H9 (cell line): Measurements from ENCODE around the gene LMX1B. TPM values are rescaled to one million over a fixed set of nuclear protein-coding genes. Genes with fewer than 3 reads are reported as not detected.

Source experiments
- DNase-seq: peaks from one replicate; pipeline ENCODE4 v3.0.0-alpha.2; 2017
- H2AFZ ChIP-seq: one replicate; pipeline ENCODE4 v1.6.1; 2013; ENCODE audit warnings: mild to moderate bottlenecking, low read length, control low read depth, moderate library complexity
- H2AK5ac ChIP-seq: 2 replicates; pipeline ENCODE4 v1.6.1; 2013; ENCODE audit warnings: low read length, control low read depth, mixed read lengths; ENCODE audit not compliant: insufficient read length
- H2BK120ac ChIP-seq: one replicate; pipeline ENCODE4 v1.6.1; 2013; ENCODE audit warnings: low read depth, mild to moderate bottlenecking, low read length, control low read depth, inconsistent platforms; ENCODE audit not compliant: poor library complexity, severe bottlenecking
- H2BK12ac ChIP-seq: 2 replicates; pipeline ENCODE4 v1.6.1; 2013; ENCODE audit warnings: low read length, control low read depth, mixed read lengths, low read depth; ENCODE audit not compliant: insufficient read length
- H2BK15ac ChIP-seq: 2 replicates; pipeline ENCODE4 v1.6.1; 2013; ENCODE audit warnings: low read depth, low read length, control low read depth
- H2BK20ac ChIP-seq: one replicate; pipeline ENCODE4 v1.6.1; 2013; ENCODE audit warnings: low read depth, mild to moderate bottlenecking, low read length, control low read depth, inconsistent platforms; ENCODE audit not compliant: poor library complexity, severe bottlenecking
- H2BK5ac ChIP-seq: 2 replicates; pipeline ENCODE4 v1.6.1; 2013; ENCODE audit warnings: low read length, control low read depth, mixed read lengths; ENCODE audit not compliant: insufficient read length
- H3K14ac ChIP-seq: 2 replicates; pipeline ENCODE4 v1.6.1; 2013; ENCODE audit warnings: low read length, control low read depth; ENCODE audit not compliant: insufficient read depth
- H3K18ac ChIP-seq: 2 replicates; pipeline ENCODE4 v1.6.1; 2013; ENCODE audit warnings: low read depth, mild to moderate bottlenecking, mixed read lengths, low read length, control low read depth; ENCODE audit not compliant: insufficient read length
- H3K23ac ChIP-seq: 2 replicates; pipeline ENCODE4 v1.6.1; 2013; ENCODE audit warnings: low read length, control low read depth, mixed read lengths, low read depth; ENCODE audit not compliant: insufficient read length
- H3K23me2 ChIP-seq: 2 replicates; pipeline ENCODE4 v1.6.1; 2013; ENCODE audit warnings: low read depth, mild to moderate bottlenecking, mixed read lengths, low read length, control low read depth; ENCODE audit not compliant: insufficient read length, poor library complexity, severe bottlenecking
- H3K27ac ChIP-seq: 2 replicates; pipeline ENCODE4 v1.5.1; 2013; ENCODE audit warnings: low read length, control low read depth, mixed read lengths, low read depth; ENCODE audit not compliant: insufficient read length
- H3K27me3 ChIP-seq: 2 replicates; pipeline ENCODE4 v1.6.1; 2013; ENCODE audit warnings: low read length, control low read depth, inconsistent platforms; ENCODE audit not compliant: insufficient read depth
- H3K4ac ChIP-seq: 2 replicates; pipeline ENCODE4 v1.6.1; 2013; ENCODE audit warnings: low read depth, mild to moderate bottlenecking, control low read depth, inconsistent platforms, low read length, moderate library complexity
- H3K4me1 ChIP-seq: 2 replicates; pipeline ENCODE4 v1.6.1; 2013; ENCODE audit warnings: low read length, control low read depth, inconsistent platforms; ENCODE audit not compliant: insufficient read depth
- H3K4me2 ChIP-seq: 2 replicates; pipeline ENCODE4 v1.6.1; 2013; ENCODE audit warnings: low read length, control low read depth, mixed read lengths; ENCODE audit not compliant: insufficient read length, insufficient read depth
- H3K56ac ChIP-seq: 2 replicates; pipeline ENCODE4 v1.6.1; 2013; ENCODE audit warnings: low read depth, mild to moderate bottlenecking, mixed read lengths, low read length, control low read depth; ENCODE audit not compliant: insufficient read length
- H3K79me1 ChIP-seq: 2 replicates; pipeline ENCODE4 v1.6.1; 2013; ENCODE audit warnings: low read depth, mild to moderate bottlenecking, moderate library complexity, low read length, control low read depth, inconsistent platforms; ENCODE audit not compliant: insufficient read depth, poor library complexity, severe bottlenecking
- H3K79me2 ChIP-seq: 2 replicates; pipeline ENCODE4 v1.6.1; 2013; ENCODE audit warnings: low read length, control low read depth, inconsistent platforms; ENCODE audit not compliant: insufficient read depth
- H3K9ac ChIP-seq: 2 replicates; pipeline ENCODE4 v1.6.1; 2013; ENCODE audit warnings: low read length, control low read depth, mixed read lengths; ENCODE audit not compliant: insufficient read length; ENCODE audit errors: extremely low read depth
- H3K9me3 ChIP-seq: one replicate; pipeline ENCODE4 v1.6.1; 2013; ENCODE audit warnings: low read depth, low read length, inconsistent platforms; ENCODE audit not compliant: control insufficient read depth
- H3T11ph ChIP-seq: one replicate; pipeline ENCODE4 v1.6.1; 2013; ENCODE audit warnings: mild to moderate bottlenecking, low read length, control low read depth, inconsistent platforms
- H4K20me1 ChIP-seq: one replicate; pipeline ENCODE4 v1.6.1; 2013; ENCODE audit not compliant: control insufficient read depth, insufficient read length, insufficient read depth
- H4K5ac ChIP-seq: 2 replicates; pipeline ENCODE4 v1.6.1; 2013; ENCODE audit warnings: low read depth, mild to moderate bottlenecking, mixed read lengths, low read length, control low read depth; ENCODE audit not compliant: insufficient read length
- H4K8ac ChIP-seq: replicated peaks from 2 replicates; pipeline ENCODE4 v1.6.1; 2013; ENCODE audit warnings: low read length, control low read depth, mixed read lengths, low read depth; ENCODE audit not compliant: insufficient read length
- H4K91ac ChIP-seq: 2 replicates; pipeline ENCODE4 v1.6.1; 2013; ENCODE audit warnings: low read depth, mild to moderate bottlenecking, moderate library complexity, mixed read lengths, low read length, control low read depth; ENCODE audit not compliant: insufficient read length
- H3K27ac Mint-ChIP-seq, 3 experiments: 2 replicates in 2 of 3; 3 replicates in 1 of 3; pipeline ENCODE4 v1.8.0; 2020 to 2021; ENCODE audit warnings: mixed read lengths in 3 of 3, mild to moderate bottlenecking in 1 of 3, moderate library complexity in 1 of 3
- H3K27me3 Mint-ChIP-seq: 2 replicates; pipeline ENCODE4 v1.8.0; 2021; ENCODE audit warnings: low read depth, mild to moderate bottlenecking, moderate library complexity, mixed read lengths
- H3K36me3 Mint-ChIP-seq, 3 experiments: 2 replicates in 2 of 3; 3 replicates in 1 of 3; pipeline ENCODE4 v1.8.0; 2020 to 2021; ENCODE audit warnings: low read depth in 3 of 3, mixed read lengths in 3 of 3; ENCODE audit not compliant: insufficient read depth in 1 of 3
- H3K4me1 Mint-ChIP-seq, 2 experiments: 2 replicates each; pipeline ENCODE4 v1.8.0; 2020; ENCODE audit warnings: mixed read lengths in 2 of 2
- H3K4me3 Mint-ChIP-seq, 2 experiments: 2 replicates in 1 of 2; 3 replicates in 1 of 2; pipeline ENCODE4 v1.8.0; 2020 to 2021; ENCODE audit warnings: mild to moderate bottlenecking in 2 of 2, mixed read lengths in 2 of 2, moderate library complexity in 1 of 2
- H3K9me3 Mint-ChIP-seq, 2 experiments: 2 replicates in 1 of 2; 3 replicates in 1 of 2; pipeline ENCODE4 v1.8.0; 2020; ENCODE audit warnings: mild to moderate bottlenecking in 2 of 2, mixed read lengths in 2 of 2, moderate library complexity in 1 of 2
- CTCF ChIP-seq: fragments of 200-600 bp; sonication (generic); conservative IDR thresholded peaks from 3 replicates; pipeline ENCODE4 v1.8.0; 2021; ENCODE audit warnings: antibody characterized with exemption, mild to moderate bottlenecking
- WGBS: extraction: QIAGEN DNeasy Blood & Tissue Kit; methylation state at CpG from one replicate; pipeline ENCODE4 v1.1.7; 2013; ENCODE audit warnings: missing lambda C conversion rate, low lambda C conversion rate, mixed read lengths; ENCODE audit not compliant: insufficient read length; ENCODE audit errors: extremely low coverage; 5-methylcytosine and 5-hydroxymethylcytosine counted together
- total RNA-seq: library from RNA; stranded (reverse); gene quantifications from 2 replicates; pipeline ENCODE4 v1.2.1, GENCODE V29; 2021

The LMX1B gene
- total RNA-seq, 1 experiment from 2014 or later = 0.85 TPM

GRCh38 chr9:126615245-126615790 lies 1.6 kb downstream of the LMX1B start:
- no peak overlapping the region for H2AFZ ChIP-seq
- no peak overlapping the region for H3K23ac ChIP-seq
- H3K18ac ChIP-seq = no peak overlapping the region
- peaks cover 27% of the 10 kb centered on the region for H3K23me2 ChIP-seq
- WGBS = no CpG with 5 or more reads among the region's 62 CpGs
- no peaks in the 10 kb centered on the region for H4K20me1 ChIP-seq
- H3K27ac Mint-ChIP-seq = no peak overlapping the region
- H4K8ac ChIP-seq = no peak overlapping the region
- peak overlapping the region; percentile 29 to 76; a peak in 2 of 5 replicates for H3K4me3 Mint-ChIP-seq
- H3K79me2 ChIP-seq = no peaks in the 10 kb centered on the region
- peaks cover 0 to 6% of the 10 kb centered on the region in 2 experiments; a peak in 1 of 5 replicates for H3K9me3 Mint-ChIP-seq
- no peak overlapping the region for H2BK15ac ChIP-seq
- no peak overlapping the region for H2BK20ac ChIP-seq
- no peak for TF ChIP-seq CTCF
- H3K56ac ChIP-seq = no peak overlapping the region
- no peak overlapping the region for H4K5ac ChIP-seq
- no peak overlapping the region for H3K14ac ChIP-seq
- peaks cover 92% of the 10 kb centered on the region for H3K27me3 Mint-ChIP-seq
- no peak overlapping the region for H3K4ac ChIP-seq
- H3K36me3 Mint-ChIP-seq = no peaks in the 10 kb centered on the region; a peak in 1 of 7 replicates
- H3T11ph ChIP-seq = no peak overlapping the region
- H3K9me3 ChIP-seq = no peaks in the 10 kb centered on the region
- H2BK5ac ChIP-seq = no peak overlapping the region
- H3K4me1 Mint-ChIP-seq = peaks cover 45 to 60% of the 10 kb centered on the region in 2 experiments
- no peak overlapping the region for H3K27ac ChIP-seq
- H3K9ac ChIP-seq = no peak overlapping the region
- H2BK120ac ChIP-seq = no peak overlapping the region
- H2AK5ac ChIP-seq = no peak overlapping the region
- H3K79me1 ChIP-seq = no peaks in the 10 kb centered on the region
- H3K27me3 ChIP-seq = peaks cover 87% of the 10 kb centered on the region
- DNase-seq = peak; percentile 72
- H3K4me1 ChIP-seq = peaks cover 3% of the 10 kb centered on the region; the same call in 1 of the 2 replicates
- H3K4me2 ChIP-seq = peak overlapping the region; percentile 38
- no peak overlapping the region for H2BK12ac ChIP-seq
- H4K91ac ChIP-seq = no peak overlapping the region
